Hepatocyte (in vitro differentiated cells): Measurements from ENCODE around the gene SGMS1. TPM values are rescaled to one million over a fixed set of nuclear protein-coding genes. Genes with fewer than 3 reads are reported as not detected.

Experiments
- DNase-seq: peaks from one replicate; pipeline ENCODE4 v3.0.0-alpha.2; 2016; ENCODE audit warnings: low spot score
- H2AFZ ChIP-seq: fragments of 200-600 bp; sonication (generic); 2 replicates; pipeline ENCODE4 v1.6.0; 2016; ENCODE audit warnings: antibody characterized with exemption, mild to moderate bottlenecking
- H3K27ac ChIP-seq: fragments of 200-600 bp; sonication (generic); 2 replicates; pipeline ENCODE4 v1.5.1; 2016; ENCODE audit warnings: mild to moderate bottlenecking
- H3K27me3 ChIP-seq: fragments of 200-600 bp; sonication (generic); 2 replicates; pipeline ENCODE4 v1.6.1; 2016
- H3K36me3 ChIP-seq: fragments of 200-600 bp; sonication (generic); replicated peaks from 2 replicates; pipeline ENCODE4 v1.5.1; 2016; ENCODE audit warnings: low read depth; ENCODE audit not compliant: insufficient read depth
- H3K4me1 ChIP-seq: fragments of 200-600 bp; sonication (generic); 2 replicates; pipeline ENCODE4 v1.5.1; 2016; ENCODE audit warnings: mild to moderate bottlenecking, moderate library complexity; ENCODE audit not compliant: insufficient read depth
- H3K4me2 ChIP-seq: fragments of 200-600 bp; sonication (generic); 2 replicates; pipeline ENCODE4 v1.6.0; 2016
- H3K4me3 ChIP-seq: fragments of 200-600 bp; sonication (generic); 2 replicates; pipeline ENCODE4 v1.5.1; 2016; ENCODE audit warnings: mild to moderate bottlenecking
- H3K79me2 ChIP-seq: fragments of 200-600 bp; sonication (generic); 2 replicates; pipeline ENCODE4 v1.6.0; 2017; ENCODE audit warnings: mild to moderate bottlenecking
- H3K9me2 ChIP-seq: fragments of 200-600 bp; sonication (generic); replicated peaks from 2 replicates; pipeline ENCODE4 v1.6.0; 2017; ENCODE audit warnings: mild to moderate bottlenecking; ENCODE audit not compliant: insufficient read depth
- H3K9me3 ChIP-seq: fragments of 200-600 bp; sonication (generic); 2 replicates; pipeline ENCODE4 v1.5.1; 2016; ENCODE audit warnings: low read depth, mild to moderate bottlenecking
- H4K20me1 ChIP-seq: fragments of 200-600 bp; sonication (generic); 2 replicates; pipeline ENCODE4 v1.6.0; 2016; ENCODE audit warnings: mild to moderate bottlenecking; ENCODE audit not compliant: insufficient read depth, poor library complexity, severe bottlenecking
- EZH2 ChIP-seq: fragments of 200-600 bp; sonication (generic); IDR thresholded peaks from 2 replicates; pipeline ENCODE4 v1.6.1; 2016; ENCODE audit warnings: antibody characterized with exemption, mild to moderate bottlenecking, borderline replicate concordance
- EZH2phosphoT487 ChIP-seq: fragments of 200-600 bp; sonication (generic); IDR thresholded peaks from one replicate; pipeline ENCODE4 v1.6.1; 2018; ENCODE audit warnings: antibody characterized with exemption, mild to moderate bottlenecking, low read depth, moderate library complexity; ENCODE audit not compliant: unreplicated experiment, severe bottlenecking
- WGBS: methylation state at CpG from one replicate; pipeline ENCODE4 v1.1.6; 2016; ENCODE audit warnings: low lambda C conversion rate; ENCODE audit errors: missing lambda C conversion rate; 5-methylcytosine and 5-hydroxymethylcytosine counted together
- polyA plus RNA-seq: library from polyadenylated mRNA; unstranded; fragments of >200 nt; fragmentation: Nextera tagmentation; extraction: Ambion mirVana; gene quantifications from 2 replicates; pipeline ENCODE4 v1.2.1, GENCODE V29; 2016
- total RNA-seq: library from RNA; depleted of rRNA; stranded (reverse); fragments of >200 nt; gene quantifications from 2 replicates; pipeline ENCODE4 v1.2.3, GENCODE V29; 2014
- TF ChIP-seq, protein P1 (sequence below): fragments of 200-600 bp; sonication (generic); IDR thresholded peaks from 2 replicates; pipeline ENCODE4 v1.5.1; 2016; ENCODE audit warnings: antibody characterized with exemption, mild to moderate bottlenecking; ENCODE audit not compliant: poor library complexity

SGMS1 gene
- total and polyA plus RNA-seq, 2 experiments from 2014 or later, result 28.1 to 87.8 TPM

GRCh38 chr10:50510517-50511473, 113.0 kb downstream of the SGMS1 start:
- no peak for DNase-seq
- WGBS, result 77% methylated on average over 3 of the region's 3 CpGs
- no peak overlapping the region for H2AFZ ChIP-seq
- H3K27ac ChIP-seq, result peak overlapping the region; percentile 29
- no peaks in the 10 kb centered on the region for H3K27me3 ChIP-seq
- TF ChIP-seq EZH2 (no peak), EZH2phosphoT487 (no peak)
- no peaks in the 10 kb centered on the region for H3K9me2 ChIP-seq
- H3K36me3 ChIP-seq, result no peaks in the 10 kb centered on the region
- H3K79me2 ChIP-seq, result peaks cover 26% of the 10 kb centered on the region
- H3K4me1 ChIP-seq, result peaks cover 7% of the 10 kb centered on the region
- no peak overlapping the region for H3K4me3 ChIP-seq
- no peaks in the 10 kb centered on the region for H3K9me3 ChIP-seq
- no peak overlapping the region for H3K4me2 ChIP-seq
- no peaks in the 10 kb centered on the region for H4K20me1 ChIP-seq

DNA sequence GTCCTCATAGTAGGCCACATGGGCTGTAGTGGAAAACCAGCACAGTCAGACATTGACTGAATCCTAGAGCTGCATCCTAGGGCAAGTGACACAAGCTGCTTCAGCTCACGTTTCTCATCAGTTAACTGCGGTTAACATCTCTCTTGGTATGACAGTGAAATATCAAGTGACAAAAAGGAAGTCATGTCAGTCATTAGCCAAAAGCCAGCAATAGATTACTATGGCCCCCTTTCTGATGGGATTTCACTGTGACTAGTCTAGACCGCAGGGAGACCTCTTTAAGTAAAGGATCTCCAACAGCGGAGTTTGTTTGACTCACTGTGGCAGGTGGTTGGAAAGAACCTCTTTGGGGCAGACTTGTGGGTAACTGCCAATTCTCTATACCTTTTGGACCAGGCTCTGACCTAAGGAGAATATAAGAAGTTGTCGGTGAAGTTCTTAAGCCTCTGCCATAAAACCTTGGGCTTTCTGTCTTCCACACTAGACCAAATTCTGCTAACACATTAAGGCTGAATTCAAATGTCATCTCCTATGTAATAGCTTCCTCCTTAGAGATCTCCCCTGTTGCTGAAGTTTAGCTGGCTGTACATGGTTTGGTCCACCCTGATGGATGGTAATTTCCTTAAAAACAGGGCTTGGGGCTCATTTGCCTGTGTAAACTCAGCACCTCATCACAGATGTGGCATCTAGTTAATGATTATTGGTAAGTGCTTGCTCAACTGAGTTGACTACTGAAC, 115.3 kb downstream of the SGMS1 start:
- peak; percentile 37 for DNase-seq
- peak overlapping the region; percentile 25 for H3K27ac ChIP-seq
- H3K4me2 ChIP-seq, result no peak overlapping the region
- H3K9me2 ChIP-seq, result no peaks in the 10 kb centered on the region
- H3K9me3 ChIP-seq, result no peaks in the 10 kb centered on the region
- TF ChIP-seq EZH2phosphoT487 (no peak), EZH2 (no peak)
- TF ChIP-seq, protein P1, sequence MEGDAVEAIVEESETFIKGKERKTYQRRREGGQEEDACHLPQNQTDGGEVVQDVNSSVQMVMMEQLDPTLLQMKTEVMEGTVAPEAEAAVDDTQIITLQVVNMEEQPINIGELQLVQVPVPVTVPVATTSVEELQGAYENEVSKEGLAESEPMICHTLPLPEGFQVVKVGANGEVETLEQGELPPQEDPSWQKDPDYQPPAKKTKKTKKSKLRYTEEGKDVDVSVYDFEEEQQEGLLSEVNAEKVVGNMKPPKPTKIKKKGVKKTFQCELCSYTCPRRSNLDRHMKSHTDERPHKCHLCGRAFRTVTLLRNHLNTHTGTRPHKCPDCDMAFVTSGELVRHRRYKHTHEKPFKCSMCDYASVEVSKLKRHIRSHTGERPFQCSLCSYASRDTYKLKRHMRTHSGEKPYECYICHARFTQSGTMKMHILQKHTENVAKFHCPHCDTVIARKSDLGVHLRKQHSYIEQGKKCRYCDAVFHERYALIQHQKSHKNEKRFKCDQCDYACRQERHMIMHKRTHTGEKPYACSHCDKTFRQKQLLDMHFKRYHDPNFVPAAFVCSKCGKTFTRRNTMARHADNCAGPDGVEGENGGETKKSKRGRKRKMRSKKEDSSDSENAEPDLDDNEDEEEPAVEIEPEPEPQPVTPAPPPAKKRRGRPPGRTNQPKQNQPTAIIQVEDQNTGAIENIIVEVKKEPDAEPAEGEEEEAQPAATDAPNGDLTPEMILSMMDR, result no peak
- peaks cover 40% of the 10 kb centered on the region for H3K79me2 ChIP-seq
- H3K36me3 ChIP-seq, result no peaks in the 10 kb centered on the region
- no peak overlapping the region for H2AFZ ChIP-seq
- H3K4me3 ChIP-seq, result no peak overlapping the region
- peaks cover 7% of the 10 kb centered on the region for H3K4me1 ChIP-seq
- no peaks in the 10 kb centered on the region for H4K20me1 ChIP-seq
- 90% methylated on average over 5 of the region's 5 CpGs for WGBS
- H3K27me3 ChIP-seq, result no peaks in the 10 kb centered on the region

DNA sequence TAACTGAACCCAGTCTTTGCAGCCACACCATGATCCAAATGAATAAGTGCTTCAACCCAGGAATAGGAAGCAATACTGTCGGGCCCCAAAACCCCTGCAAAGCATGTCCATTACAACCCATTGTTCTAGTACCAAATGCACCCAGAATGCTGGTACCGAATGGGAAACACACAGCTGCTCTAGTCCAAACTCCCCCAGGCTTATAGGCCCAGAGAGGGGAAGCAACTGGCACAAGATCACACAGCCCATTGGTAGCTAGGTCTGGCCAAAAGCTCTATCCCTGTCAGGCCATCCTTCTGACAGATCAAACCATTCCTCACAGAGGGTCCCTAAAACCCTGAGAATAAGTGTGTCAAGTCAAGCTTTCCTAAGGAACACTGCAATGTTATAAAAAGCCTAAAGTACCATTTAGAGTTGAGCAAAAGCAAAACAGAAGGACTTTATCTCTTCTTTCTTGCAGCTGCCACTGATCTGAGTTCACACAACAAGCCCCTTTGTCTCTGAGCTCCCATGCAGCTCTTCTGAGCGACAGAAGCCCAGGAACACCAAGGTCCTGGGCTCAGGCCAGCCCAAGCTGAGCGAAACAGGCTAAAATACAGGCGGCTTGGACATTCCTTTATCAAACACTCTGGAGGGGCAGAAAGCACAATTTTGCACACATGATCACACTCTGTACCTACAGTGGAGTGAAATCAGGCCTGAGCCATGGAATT, 116.7 kb downstream of the SGMS1 start:
- peaks cover 7% of the 10 kb centered on the region for H3K4me1 ChIP-seq
- H3K4me3 ChIP-seq, result no peak overlapping the region
- H3K9me3 ChIP-seq, result no peaks in the 10 kb centered on the region
- no peak for DNase-seq
- H3K9me2 ChIP-seq, result no peaks in the 10 kb centered on the region
- H2AFZ ChIP-seq, result no peak overlapping the region
- TF ChIP-seq, protein P1, result no peak
- no peak for TF ChIP-seq EZH2phosphoT487
- no peak for TF ChIP-seq EZH2
- H3K79me2 ChIP-seq, result peaks cover 40% of the 10 kb centered on the region
- WGBS, result 91% methylated on average over 5 of the region's 5 CpGs
- no peaks in the 10 kb centered on the region for H3K27me3 ChIP-seq
- no peaks in the 10 kb centered on the region for H3K36me3 ChIP-seq
- no peak overlapping the region for H3K27ac ChIP-seq
- no peak overlapping the region for H3K4me2 ChIP-seq
- H4K20me1 ChIP-seq, result no peaks in the 10 kb centered on the region
